HepG2 (cell line): ENCODE results near the gene DEFB112. TPM values are rescaled to one million over a fixed set of nuclear protein-coding genes. Genes with fewer than 3 reads are reported as not detected.

Source experiments
- ATAC-seq: fragments of 200-7000 bp; cut with Tn5 transposase; 3 replicates; pipeline ENCODE4 v1.9.1; 2020; ENCODE audit warnings: mild to moderate bottlenecking, moderate library complexity
- BruUV-seq: library from RNA; stranded (reverse); fragments of 400-500 nt; replicated peaks from 2 replicates; lab custom pipeline; 2021; lab: Mats Ljungman, UMichigan
- CTCF ChIA-PET: fragments of 300-600 bp; formaldehyde crosslinking; extraction: SDS; loops from one replicate; lab custom pipeline; 2021; ENCODE audit warnings: low total read pairs, inconsistent platforms, low intra/inter-chr PET ratio; lab: Yijun Ruan, JAX
- POLR2A ChIA-PET: fragments of 350-600 bp; sonication (Branson Sonifier 250); formaldehyde crosslinking; loops from one replicate; lab custom pipeline; 2020; ENCODE audit warnings: antibody characterized with exemption, inconsistent platforms; lab: Yijun Ruan, JAX
- DNase-seq: peaks from one replicate; pipeline ENCODE4 v3.0.0-alpha.2; 2015; ENCODE audit warnings: low spot score
- FAIRE-seq: peaks from 3 replicates; lab custom pipeline; 2011; peaks lifted over from hg19 to GRCh38; lab: Jason Lieb, UNC
- H2AFZ ChIP-seq: one replicate; pipeline ENCODE4 v1.6.1; 2011; ENCODE audit warnings: low read length, inconsistent platforms
- H3K27ac ChIP-seq: fragments of 300-600 bp; 3 replicates; pipeline ENCODE4 v1.8.0; 2011; ENCODE audit warnings: mixed run types, mild to moderate bottlenecking, mixed read lengths, low read length, inconsistent platforms; ENCODE audit not compliant: insufficient read depth; ENCODE audit errors: extremely low read length
- H3K27me3 ChIP-seq, 2 experiments: fragments of 200-600 bp in 1 of 2; 2 replicates in 1 of 2; 3 replicates in 1 of 2; pipeline versions ENCODE4 v1.6.0 to v1.8.0; 2011; ENCODE audit warnings: low read length in 2 of 2, mild to moderate bottlenecking in 2 of 2, moderate library complexity in 2 of 2, inconsistent platforms in 1 of 2; ENCODE audit not compliant: insufficient read depth in 2 of 2, control insufficient read depth in 1 of 2
- H3K36me3 ChIP-seq, 2 experiments: fragments of 200-600 bp in 1 of 2; replicated peaks in 1 of 2; 2 replicates in 1 of 2; 3 replicates in 1 of 2; pipeline versions ENCODE4 v1.5.1 to v1.8.0; 2011; ENCODE audit warnings: low read length in 2 of 2, inconsistent platforms in 1 of 2; ENCODE audit not compliant: insufficient read depth in 2 of 2, control insufficient read depth in 1 of 2
- H3K4me1 ChIP-seq: 2 replicates; pipeline ENCODE4 v1.5.1; 2012; ENCODE audit warnings: low read length, inconsistent platforms; ENCODE audit not compliant: insufficient read depth
- H3K4me2 ChIP-seq: 2 replicates; pipeline ENCODE4 v1.6.0; 2011; ENCODE audit warnings: low read depth, low read length, inconsistent platforms
- H3K4me3 ChIP-seq, 3 experiments: fragments of 200-600 bp in 1 of 3; sonication (generic), shearing (Covaris generic) in 1 of 3; replicated peaks in 1 of 3; 2 replicates each; pipeline ENCODE4 v1.5.1; 2011 to 2016; ENCODE audit warnings: low read length in 3 of 3, inconsistent platforms in 2 of 3, low read depth in 2 of 3, mild to moderate bottlenecking in 2 of 3, control low read depth in 1 of 3, mixed read lengths in 1 of 3; ENCODE audit not compliant: insufficient read depth in 1 of 3
- H3K79me2 ChIP-seq: one replicate; pipeline ENCODE4 v1.6.1; 2011; ENCODE audit warnings: low read length, inconsistent platforms; ENCODE audit not compliant: insufficient read depth
- H3K9ac ChIP-seq: 2 replicates; pipeline ENCODE4 v1.6.0; 2011; ENCODE audit warnings: mild to moderate bottlenecking, low read depth, low read length, inconsistent platforms; ENCODE audit not compliant: insufficient read depth
- H3K9me3 ChIP-seq: 2 replicates; pipeline ENCODE4 v1.5.1; 2012; ENCODE audit warnings: mild to moderate bottlenecking, low read length
- H4K20me1 ChIP-seq: 2 replicates; pipeline ENCODE4 v1.6.0; 2011; ENCODE audit warnings: inconsistent platforms, mild to moderate bottlenecking, low read length, moderate library complexity; ENCODE audit not compliant: insufficient read depth
- AKAP8 ChIP-seq: sonication (generic); formaldehyde crosslinking; IDR thresholded peaks from 2 replicates; pipeline ENCODE4 v1.5.1; 2020; ENCODE audit warnings: mild to moderate bottlenecking, missing genetic modification reagents
- ATF6 ChIP-seq: sonication (generic); formaldehyde crosslinking; conservative IDR thresholded peaks from 2 replicates; pipeline ENCODE4 v1.4.0; 2020; ENCODE audit warnings: missing genetic modification reagents
- HCFC1 ChIP-seq: fragments of 150-350 bp; IDR thresholded peaks from 2 replicates; pipeline ENCODE4 v1.6.1; 2014; ENCODE audit warnings: low read depth, low read length
- HDAC2 ChIP-seq: sonication (generic); formaldehyde crosslinking; IDR thresholded peaks from 2 replicates; pipeline ENCODE4 v1.4.0; 2020; ENCODE audit warnings: missing genetic modification reagents
- MAFF ChIP-seq: IDR thresholded peaks from 2 replicates; pipeline ENCODE4 v1.6.1; 2011; ENCODE audit warnings: low read depth, low read length, improper control_type of control experiment
- MBNL3 ChIP-seq: fragments of 250-450 bp; sonication (Bioruptor Pico); conservative IDR thresholded peaks from 2 replicates; pipeline ENCODE4 v1.8.0; 2022; ENCODE audit warnings: mild to moderate bottlenecking, inconsistent platforms
- PRDM4 ChIP-seq: sonication (generic); formaldehyde crosslinking; IDR thresholded peaks from 2 replicates; pipeline ENCODE4 v1.9.0; 2021; ENCODE audit warnings: missing genetic modification reagents, borderline replicate concordance
- RFX3 ChIP-seq: IDR thresholded peaks from 2 replicates; pipeline ENCODE4 v1.6.1; 2016; ENCODE audit warnings: missing biosample characterization, missing genetic modification reagents
- SETDB1 ChIP-seq: sonication (generic); formaldehyde crosslinking; IDR thresholded peaks from 2 replicates; pipeline ENCODE4 v1.5.1; 2020; ENCODE audit warnings: missing genetic modification reagents, mild to moderate bottlenecking, borderline replicate concordance
- ZNF225 ChIP-seq: sonication (generic); formaldehyde crosslinking; IDR thresholded peaks from 2 replicates; pipeline ENCODE4 v1.4.0; 2020; ENCODE audit warnings: mild to moderate bottlenecking, missing genetic modification reagents
- ZNF232 ChIP-seq: sonication (generic); formaldehyde crosslinking; IDR thresholded peaks from 2 replicates; pipeline ENCODE4 v1.4.0; 2020; ENCODE audit warnings: missing genetic modification reagents, borderline replicate concordance
- ZNF512B ChIP-seq: sonication (generic); formaldehyde crosslinking; IDR thresholded peaks from 2 replicates; pipeline ENCODE4 v1.5.1; 2020; ENCODE audit warnings: missing genetic modification reagents, mild to moderate bottlenecking, borderline replicate concordance
- ZNF552 ChIP-seq: sonication (generic); formaldehyde crosslinking; IDR thresholded peaks from 2 replicates; pipeline ENCODE4 v1.9.0; 2022; ENCODE audit warnings: missing genetic modification reagents, mild to moderate bottlenecking, borderline replicate concordance
- ZNF660 ChIP-seq: sonication (generic); formaldehyde crosslinking; IDR thresholded peaks from 2 replicates; pipeline ENCODE4 v1.5.1; 2020; ENCODE audit warnings: mild to moderate bottlenecking, low read depth, missing genetic modification reagents, borderline replicate concordance
- ZNF703 ChIP-seq: sonication (generic); formaldehyde crosslinking; IDR thresholded peaks from 2 replicates; pipeline ENCODE4 v1.5.1; 2020; ENCODE audit warnings: missing genetic modification reagents, mild to moderate bottlenecking, moderate library complexity, borderline replicate concordance
- ZNF761 ChIP-seq: sonication (generic); formaldehyde crosslinking; conservative IDR thresholded peaks from 2 replicates; pipeline ENCODE4 v1.4.0; 2020; ENCODE audit warnings: mild to moderate bottlenecking, missing genetic modification reagents
- ZNF841 ChIP-seq: sonication (generic); formaldehyde crosslinking; IDR thresholded peaks from 2 replicates; pipeline ENCODE4 v1.8.1; 2023; ENCODE audit warnings: missing genetic modification reagents, borderline replicate concordance
- ZSCAN22 ChIP-seq: sonication (generic); formaldehyde crosslinking; IDR thresholded peaks from 2 replicates; pipeline ENCODE4 v1.4.0; 2020; ENCODE audit warnings: mild to moderate bottlenecking, missing genetic modification reagents
- WGBS: methylation state at CpG from one replicate; pipeline ENCODE4 v1.1.6; 2017; ENCODE audit warnings: low lambda C conversion rate; 5-methylcytosine and 5-hydroxymethylcytosine counted together
- in situ Hi-C: cut with HindIII; loops from 2 replicates; pipeline ENCODE4 v1.10.0; 2017; ENCODE audit warnings: low pct_unique_long_range_greater_than_20kb; ENCODE audit not compliant: extremely low pct_ligation_motif_present
- intact Hi-C: fragments of 100-400 bp; cut with micrococcal nuclease; formaldehyde crosslinking; loops from one replicate; pipeline ENCODE4 v1.10.0; 2022; ENCODE audit not compliant: unreplicated experiment
- polyA plus RNA-seq, 8 experiments: library from polyadenylated mRNA; depleted of rRNA in 3 of 8; stranded (reverse) in 7 of 8; unstranded in 1 of 8; fragments of >200 nt; fragmentation: Illumina TruSeq in 4 of 8; extraction: Trizol in 4 of 8; gene quantifications; 2 replicates each; pipeline versions ENCODE4 v1.2.1 to v1.2.3, GENCODE V29; 2011 to 2016; ENCODE audit warnings: low read depth in 4 of 8, missing spikeins in 1 of 8, mixed read lengths in 1 of 8; ENCODE audit not compliant: insufficient read depth in 1 of 8
- total RNA-seq, 5 experiments: library from RNA; depleted of rRNA; stranded (reverse); fragments of >200 nt; fragmentation: Illumina TruSeq; extraction: Trizol; gene quantifications; 2 replicates each; pipeline ENCODE4 v1.2.3, GENCODE V29; 2016; ENCODE audit warnings: low read depth in 1 of 5

Gene DEFB112
- total and polyA plus RNA-seq, 2 of the 13 experiments (the other 11 are each of a cell fraction or from before 2014, with no cell fraction given) = not detected

- Histone ChIP-seq H3K27me3 (no peaks in the 10 kb centered on the region; a peak in 1 of 5 replicates), H3K4me2 (no peak overlapping the region), H4K20me1 (no peaks in the 10 kb centered on the region), H3K4me3 (no peak overlapping the region), H3K79me2 (no peaks in the 10 kb centered on the region), H3K9me3 (no peaks in the 10 kb centered on the region), H3K4me1 (no peaks in the 10 kb centered on the region), H3K27ac (no peak overlapping the region), H3K36me3 (no peaks in the 10 kb centered on the region), H2AFZ (no peak overlapping the region), H3K9ac (no peak overlapping the region)
- DNase-seq (no peak), FAIRE-seq (no peak), ATAC-seq (no peak)
- intact Hi-C loops = no loop called here
- in situ Hi-C loops = no loop called here
- BruUV-seq = no TSS peak
- POLR2A ChIA-PET = no interaction called here
- 0% methylated on average over 2 of the region's 2 CpGs for WGBS
- CTCF ChIA-PET = no interaction called here
- TF ChIP-seq SETDB1 (no peak), ZNF552 (CRISPR knock-in tag) (no peak), AKAP8 (CRISPR knock-in tag) (no peak), ZNF232 (CRISPR knock-in tag) (no peak), ZNF512B (CRISPR knock-in tag) (no peak), MAFF (no peak), HDAC2 (CRISPR knock-in tag) (no peak), ZNF225 (CRISPR knock-in tag) (no peak), ZNF703 (CRISPR knock-in tag) (no peak), ZNF660 (CRISPR knock-in tag) (no peak), ZNF761 (CRISPR knock-in tag) (no peak), HCFC1 (no peak), ZNF841 (CRISPR knock-in tag) (no peak), ATF6 (CRISPR knock-in tag) (no peak), RFX3 (CRISPR knock-in tag) (no peak), ZSCAN22 (CRISPR knock-in tag) (no peak), MBNL3 (CRISPR knock-in tag) (no peak), PRDM4 (CRISPR knock-in tag) (no peak)
These were observed 20.4 kb upstream of the DEFB112 start for GRCh38 chr6:50070101-50070500.
